Stomach (tissue), 4 donors: ENCODE results near the gene MZF1.

ENCODE experiments used
- EP300 ChIP-seq: sonication (generic); formaldehyde crosslinking; IDR thresholded peaks from one replicate; pipeline ENCODE4 v1.6.1; 2017; ENCODE audit warnings: antibody characterized with exemption
- POLR2A ChIP-seq, 4 donors: fragments of 450-650 bp; IDR thresholded peaks; one replicate each; pipeline ENCODE4 v1.6.1; 2016; ENCODE audit warnings: antibody characterized with exemption in 4 of 4, control low read depth in 2 of 4, mild to moderate bottlenecking in 1 of 4, moderate library complexity in 1 of 4
- POLR2AphosphoS5 ChIP-seq, 3 donors: sonication (generic); formaldehyde crosslinking; IDR thresholded peaks; one replicate each; pipeline ENCODE4 v1.6.1; 2016; ENCODE audit warnings: antibody characterized with exemption in 3 of 3
- TF ChIP-seq, protein P1 (sequence below), 7 experiments: fragments of 450-650 bp in 4 of 7; fragments of 200-600 bp in 3 of 7; sonication (generic) in 3 of 7; IDR thresholded peaks; one replicate each; pipeline ENCODE4 v1.5.1; 2016 to 2019; ENCODE audit warnings: antibody characterized with exemption in 7 of 7, control low read depth in 2 of 7, mild to moderate bottlenecking in 1 of 7

DNA sequence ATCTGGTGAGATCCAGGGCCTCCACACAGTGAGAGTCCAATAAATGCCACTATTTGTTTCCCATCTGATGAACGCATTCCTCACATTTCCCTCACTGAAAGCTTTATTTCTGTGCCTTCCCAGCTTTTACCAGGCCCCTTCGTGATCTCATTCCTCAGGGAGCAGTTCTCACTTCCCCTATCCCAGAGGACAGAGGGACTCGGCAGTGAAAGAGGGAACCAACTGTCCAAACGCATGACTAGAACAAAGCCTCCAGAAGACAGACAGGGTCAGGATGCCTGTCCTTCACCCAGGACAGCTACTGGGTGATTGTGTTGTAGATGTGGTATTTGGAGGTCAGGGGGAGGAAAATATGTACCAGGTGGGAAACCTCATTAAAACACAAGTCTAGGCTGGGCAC, 51.5 kb downstream of the MZF1 start:
- no peak for TF ChIP-seq EP300
- TF ChIP-seq, protein P1, sequence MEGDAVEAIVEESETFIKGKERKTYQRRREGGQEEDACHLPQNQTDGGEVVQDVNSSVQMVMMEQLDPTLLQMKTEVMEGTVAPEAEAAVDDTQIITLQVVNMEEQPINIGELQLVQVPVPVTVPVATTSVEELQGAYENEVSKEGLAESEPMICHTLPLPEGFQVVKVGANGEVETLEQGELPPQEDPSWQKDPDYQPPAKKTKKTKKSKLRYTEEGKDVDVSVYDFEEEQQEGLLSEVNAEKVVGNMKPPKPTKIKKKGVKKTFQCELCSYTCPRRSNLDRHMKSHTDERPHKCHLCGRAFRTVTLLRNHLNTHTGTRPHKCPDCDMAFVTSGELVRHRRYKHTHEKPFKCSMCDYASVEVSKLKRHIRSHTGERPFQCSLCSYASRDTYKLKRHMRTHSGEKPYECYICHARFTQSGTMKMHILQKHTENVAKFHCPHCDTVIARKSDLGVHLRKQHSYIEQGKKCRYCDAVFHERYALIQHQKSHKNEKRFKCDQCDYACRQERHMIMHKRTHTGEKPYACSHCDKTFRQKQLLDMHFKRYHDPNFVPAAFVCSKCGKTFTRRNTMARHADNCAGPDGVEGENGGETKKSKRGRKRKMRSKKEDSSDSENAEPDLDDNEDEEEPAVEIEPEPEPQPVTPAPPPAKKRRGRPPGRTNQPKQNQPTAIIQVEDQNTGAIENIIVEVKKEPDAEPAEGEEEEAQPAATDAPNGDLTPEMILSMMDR (IDR thresholded peaks at IDR 0.05): no peak
- no peak for TF ChIP-seq POLR2AphosphoS5 (IDR thresholded peaks at IDR 0.05)
- no peak for TF ChIP-seq POLR2A (IDR thresholded peaks at IDR 0.05)
